HG03520 (cell line): ENCODE results near the gene STS.
A peak's percentile ranks its signal among the peaks of the same experiment; 100 is the strongest.

Experiments
- ATAC-seq: cut with Tn5 transposase; IDR thresholded peaks from one replicate; pipeline ENCODE4 v1.9.1; 2021; ENCODE audit warnings: mild to moderate bottlenecking, moderate library complexity; ENCODE audit not compliant: unreplicated experiment

Gene STS

DNA sequence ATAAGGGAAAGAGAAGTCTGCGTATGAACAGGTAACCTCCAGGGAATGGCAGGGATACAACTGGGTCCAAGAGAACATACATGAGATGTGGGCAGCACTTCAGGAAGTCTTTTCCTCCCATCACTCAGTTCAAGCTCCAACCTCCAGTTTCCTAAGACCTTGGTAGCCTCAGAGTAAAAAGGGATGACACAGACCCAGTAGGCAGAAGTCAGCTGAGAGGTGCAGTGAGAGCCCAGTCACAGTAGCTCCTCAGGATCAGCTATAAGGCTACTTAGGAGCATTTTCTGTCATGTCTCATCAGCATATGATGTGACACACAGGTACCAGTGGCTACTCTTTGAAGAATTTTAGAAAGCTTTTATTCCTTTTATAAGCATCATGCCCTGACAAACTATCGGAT, 12.5 kb upstream of the STS start:
- no peak for ATAC-seq

DNA sequence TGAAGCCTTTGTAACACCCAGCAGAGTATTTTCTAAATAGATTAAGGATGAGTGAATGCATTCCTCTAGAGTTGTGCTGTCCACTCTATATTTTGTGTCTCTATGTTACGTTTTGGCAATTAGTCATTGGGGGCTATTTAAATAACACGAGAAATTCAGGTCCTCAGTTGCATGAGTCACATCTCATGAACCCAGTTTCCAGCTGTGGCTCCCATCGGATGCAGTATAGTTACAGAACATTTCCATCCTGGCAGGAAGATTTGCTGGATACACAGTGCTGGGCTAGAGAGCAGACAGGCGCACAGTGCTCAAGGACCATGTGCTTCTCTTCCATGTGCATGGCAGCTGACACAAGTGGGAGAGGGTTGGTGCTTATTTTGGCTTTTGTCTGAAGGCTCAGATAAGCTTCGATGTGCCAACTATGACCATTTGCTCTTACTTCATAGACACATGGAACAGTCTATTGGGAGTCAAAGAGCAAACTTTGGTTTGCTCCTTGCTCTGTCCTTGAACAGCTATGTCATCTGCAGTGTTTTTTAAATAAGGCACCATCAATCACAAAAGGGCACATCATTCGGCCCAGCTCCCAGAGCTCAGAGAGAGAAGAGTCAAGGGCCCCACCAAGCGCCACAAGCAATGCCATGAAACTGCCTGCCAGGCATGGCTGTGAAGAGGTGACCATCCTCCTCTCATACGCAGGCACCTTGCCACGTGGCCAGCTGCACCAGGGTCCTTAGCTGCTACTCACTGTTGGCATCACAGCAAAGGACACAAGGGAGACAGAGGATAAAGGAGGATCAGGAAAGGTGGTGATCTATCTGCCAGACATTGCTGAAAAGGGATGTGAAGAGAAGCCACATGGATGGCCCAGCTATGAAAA, 8.1 kb upstream of the STS start:
- no peak for ATAC-seq

DNA sequence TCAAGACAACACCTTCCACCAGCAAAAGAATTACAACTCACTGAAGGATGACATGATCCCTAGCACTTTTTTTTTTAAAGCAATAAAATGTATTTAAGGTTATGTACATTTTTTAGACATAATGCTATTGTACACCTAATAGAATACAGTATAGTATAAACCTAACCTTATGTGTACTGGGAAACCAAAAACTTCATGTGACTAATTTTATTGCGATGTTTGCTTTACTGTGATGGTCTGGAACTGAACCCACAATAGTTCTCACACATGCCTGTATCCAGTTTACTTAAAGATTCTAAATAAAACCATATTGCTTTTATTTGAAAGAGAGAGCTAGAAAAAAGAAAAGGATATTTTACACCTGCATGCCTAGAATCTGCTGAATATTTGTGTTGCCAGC, 4.4 kb upstream of the STS start:
- no peak for ATAC-seq

DNA sequence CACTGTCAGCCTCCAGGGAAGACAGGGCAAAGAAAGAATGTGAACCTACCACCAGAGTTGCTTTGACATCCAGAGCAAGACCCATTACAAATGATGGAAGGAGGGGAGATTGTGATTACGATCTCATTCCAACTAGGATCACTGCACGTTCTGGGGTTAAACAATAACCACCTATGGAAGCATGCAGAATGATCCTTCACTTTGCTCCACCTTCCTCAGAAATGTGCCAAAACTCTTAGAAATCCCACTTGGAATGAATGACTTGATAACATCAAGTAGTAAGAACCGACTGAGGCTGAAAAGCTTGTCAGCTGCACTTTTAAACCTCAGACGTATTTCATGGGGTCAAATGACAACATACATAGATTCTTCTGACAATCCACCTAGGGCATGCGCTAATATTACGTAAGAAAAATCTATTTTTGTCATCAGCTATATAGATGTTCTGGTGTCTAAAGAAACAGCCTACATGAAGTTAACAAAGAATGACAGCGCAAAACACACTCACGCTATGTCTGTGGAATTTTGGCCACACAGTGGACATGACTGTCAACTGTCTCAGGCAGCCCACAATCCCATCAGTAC, 3.5 kb upstream of the STS start:
- ATAC-seq, result no peak

DNA sequence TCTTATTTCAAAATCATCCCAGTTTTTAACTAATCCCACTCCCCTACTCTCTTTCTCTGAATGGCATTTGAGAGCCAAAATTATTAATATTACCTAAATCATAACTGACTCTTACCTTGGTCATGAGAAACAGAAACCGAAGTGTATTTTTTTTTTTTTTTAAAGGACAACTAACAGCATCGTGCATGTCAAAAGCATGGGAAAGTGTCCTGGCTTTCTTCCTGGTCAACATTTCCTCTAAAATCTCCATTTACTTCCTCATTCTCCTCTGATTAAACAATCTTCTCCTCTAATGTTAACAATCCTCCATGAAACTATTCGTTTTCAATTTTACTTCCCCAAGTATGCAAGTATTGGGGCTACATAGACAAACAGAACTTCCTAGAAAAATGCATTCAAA, 2.1 kb upstream of the STS start:
- no peak for ATAC-seq

DNA sequence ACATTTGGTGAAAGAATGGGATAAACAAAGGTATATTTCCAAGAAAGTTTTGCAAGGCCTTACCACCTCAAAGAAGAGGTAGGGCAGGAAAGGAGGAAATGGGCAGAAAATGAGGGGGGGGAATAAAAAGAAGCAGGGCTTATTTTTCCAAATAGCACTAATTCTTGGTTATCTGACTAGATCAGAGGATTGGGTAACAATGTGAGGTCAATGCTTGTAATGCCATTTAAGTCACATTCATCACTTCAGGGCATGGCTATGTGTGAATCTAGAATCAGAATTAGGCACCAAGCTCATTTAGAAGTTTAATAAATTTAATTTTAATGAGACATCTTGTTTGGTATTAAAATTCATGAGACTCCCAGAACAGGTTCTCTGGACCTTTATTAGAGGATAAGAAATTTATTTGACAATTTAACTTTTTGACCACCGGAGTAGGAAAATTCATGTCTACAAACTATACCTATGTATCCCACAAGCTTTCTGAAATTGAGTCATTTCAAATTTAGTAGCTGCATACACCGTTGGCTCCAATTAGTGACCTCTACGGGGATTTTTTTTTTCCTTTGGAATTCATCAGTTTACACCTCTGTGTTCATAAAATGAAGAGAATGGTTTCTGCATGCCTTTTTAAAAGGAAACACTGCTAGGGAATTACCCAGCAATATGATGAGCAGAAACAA, 1.4 kb upstream of the STS start:
- ATAC-seq, result no peak

DNA sequence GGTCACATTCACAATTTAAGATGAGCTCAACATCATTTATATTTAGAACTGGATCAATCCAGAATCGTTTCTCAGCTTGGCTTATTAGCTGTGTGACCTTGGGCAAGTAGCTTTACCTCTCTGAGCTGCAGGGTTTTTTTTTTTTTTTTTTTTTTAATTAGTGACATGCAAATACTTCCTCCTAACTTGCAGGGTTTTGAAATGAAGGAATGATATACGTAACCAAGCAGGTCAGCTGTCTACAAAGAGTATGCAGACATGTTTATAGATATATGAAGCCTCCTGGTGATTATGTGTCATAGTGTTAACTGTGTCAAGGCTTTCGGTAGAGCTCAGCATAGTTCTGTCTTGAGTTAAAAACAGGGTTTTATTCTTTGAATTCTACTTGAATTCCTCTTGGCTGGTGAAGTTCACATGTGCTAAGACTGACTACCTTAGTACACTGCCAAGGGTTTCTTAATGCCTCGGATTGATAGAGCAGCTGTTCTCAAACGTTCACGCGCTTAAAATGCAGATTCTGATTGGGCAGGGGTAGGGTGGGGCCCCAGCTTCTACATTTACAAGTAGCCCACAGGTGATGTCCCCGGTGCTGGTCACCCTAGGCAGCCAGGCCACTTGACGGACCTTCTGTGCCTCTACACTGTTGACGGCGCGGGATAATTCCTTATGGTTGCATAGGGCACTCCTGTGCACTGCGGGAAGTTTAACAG, 654 bp upstream of the STS start:
- ATAC-seq, result peak; percentile 6

DNA sequence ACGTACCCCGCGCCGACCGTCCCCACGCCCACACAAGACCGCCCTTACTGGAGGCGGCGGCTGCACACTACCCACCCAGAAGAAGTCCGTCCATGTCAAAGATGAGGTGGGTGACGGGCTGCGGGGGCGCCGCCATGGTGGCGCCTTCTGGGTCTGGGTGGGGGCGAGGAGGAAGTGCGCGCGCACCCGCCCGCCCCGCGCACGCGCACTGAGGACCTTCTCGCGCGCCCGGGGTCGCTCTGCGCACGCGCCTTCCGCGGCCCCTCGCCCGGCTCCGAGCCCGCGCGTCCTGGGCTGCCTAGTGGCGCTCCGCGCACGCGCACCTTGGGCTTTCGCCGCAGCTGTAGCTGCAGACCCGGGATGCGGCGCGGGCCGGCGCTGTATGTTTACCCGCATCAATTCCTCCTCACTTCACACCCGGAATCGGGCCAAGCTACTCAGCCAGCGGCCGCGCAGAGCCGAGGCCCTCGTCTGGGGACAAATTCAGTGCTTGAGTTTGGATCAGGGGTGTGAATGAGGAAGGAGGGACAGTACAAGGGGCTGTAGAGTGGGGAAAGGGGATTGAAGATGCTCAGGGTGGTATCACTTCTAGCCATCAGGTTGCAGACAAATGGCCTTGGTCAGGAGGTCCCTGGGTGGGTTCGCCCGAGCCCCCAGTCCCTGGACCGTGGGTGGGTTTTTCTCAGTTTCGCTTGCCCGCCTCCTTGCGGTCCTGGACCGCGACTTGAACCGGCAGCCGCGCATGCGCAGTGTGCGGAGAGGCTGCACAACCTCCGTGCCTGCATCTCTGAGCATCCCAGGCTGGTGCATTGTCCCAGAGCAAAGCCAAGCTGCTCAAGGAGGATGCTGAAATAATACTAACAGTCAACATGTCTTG, 704 bp downstream of the STS start, which contains the start of gene PUDP:
TSS of gene PUDP (minus strand) at position 176 of the 877 bp plus-strand sequence. CDS start at position 136, 40 bp downstream.
- ATAC-seq, result peak; percentile 76

DNA sequence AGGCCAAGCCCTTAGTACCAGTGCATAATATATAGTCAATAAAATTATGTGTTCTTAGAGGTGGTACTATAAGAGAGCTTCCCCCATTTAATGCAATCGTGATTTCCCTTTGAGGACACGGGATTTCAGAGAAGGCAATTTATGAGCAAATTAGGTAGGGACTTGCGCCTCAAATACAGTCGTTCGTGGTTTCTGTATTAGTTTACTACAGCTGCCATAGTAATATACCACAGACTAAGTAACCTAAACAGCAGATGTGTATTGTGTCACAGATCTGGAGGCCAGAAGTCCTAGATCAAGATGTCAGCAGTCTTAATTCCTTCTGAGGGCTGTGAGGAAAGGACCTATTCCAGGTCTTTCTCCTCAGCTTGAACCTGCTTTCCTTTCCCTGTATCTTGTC, 1.9 kb downstream of the STS start:
- peak; percentile 22 for ATAC-seq

DNA sequence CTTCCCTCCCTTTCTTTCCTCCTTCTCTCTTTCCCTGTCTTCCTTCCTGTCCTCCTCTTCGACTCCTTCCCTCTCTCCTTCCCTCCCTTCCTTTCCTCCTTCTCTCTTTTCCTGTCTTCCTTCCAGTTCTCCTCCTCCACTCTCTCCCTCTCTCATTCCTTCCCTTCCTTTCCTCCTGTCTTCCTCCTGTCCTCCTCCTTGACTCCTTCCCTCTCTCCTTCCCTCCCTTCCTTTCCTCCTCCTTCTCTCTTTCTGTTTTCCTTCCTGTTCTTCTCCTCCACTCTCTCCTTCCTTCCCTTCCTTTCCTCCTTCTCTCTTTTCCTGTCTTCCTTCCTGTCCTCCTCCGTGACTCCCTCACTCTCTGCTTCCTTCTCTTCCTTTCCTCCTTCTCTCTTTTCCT, 5.7 kb downstream of the STS start:
- ATAC-seq, result no peak

DNA sequence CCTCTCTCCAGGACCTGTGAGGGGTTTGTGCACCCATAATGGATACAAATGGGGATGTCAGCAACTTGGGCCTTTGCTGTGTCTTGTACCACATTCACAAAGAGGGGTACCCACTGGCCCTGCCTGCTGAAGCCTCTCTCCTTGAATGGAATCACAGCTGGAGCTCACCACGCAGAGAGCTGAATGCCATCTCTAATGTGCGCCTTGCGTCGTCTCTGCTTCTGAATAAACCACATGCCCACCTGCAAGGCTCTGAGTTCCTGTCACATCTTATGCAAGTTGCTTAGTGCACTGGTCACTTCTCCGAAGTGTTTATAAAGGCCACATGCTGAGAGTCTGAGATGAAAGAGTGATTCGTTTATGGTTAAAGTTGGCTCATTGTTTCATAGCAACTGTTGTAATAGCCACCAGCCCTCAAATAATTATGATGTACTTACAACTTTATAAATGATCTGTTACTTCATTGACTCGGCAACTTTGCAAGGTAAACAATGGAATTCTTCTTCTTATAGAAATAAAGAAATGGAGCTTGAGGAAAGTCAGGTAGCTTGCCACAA, 6.6 kb downstream of the STS start:
- no peak for ATAC-seq

DNA sequence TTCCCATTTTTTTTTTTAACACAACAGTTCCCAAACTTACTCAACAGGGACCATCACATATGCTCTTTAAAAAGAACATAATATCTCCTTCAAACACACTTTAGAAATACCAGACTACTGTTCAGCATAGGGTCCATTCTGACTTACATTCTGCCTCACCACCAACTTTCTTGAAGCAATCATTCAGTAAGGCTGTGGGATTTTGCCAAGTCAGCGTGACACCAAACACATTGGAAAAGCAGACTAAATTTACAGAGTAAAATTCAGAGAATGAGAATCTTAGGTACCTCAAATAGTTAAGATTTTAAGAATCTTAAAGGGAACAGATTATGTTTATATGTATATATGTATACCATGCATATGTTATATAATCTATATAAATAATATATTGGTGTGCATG, 7.7 kb downstream of the STS start:
- no peak for ATAC-seq

DNA sequence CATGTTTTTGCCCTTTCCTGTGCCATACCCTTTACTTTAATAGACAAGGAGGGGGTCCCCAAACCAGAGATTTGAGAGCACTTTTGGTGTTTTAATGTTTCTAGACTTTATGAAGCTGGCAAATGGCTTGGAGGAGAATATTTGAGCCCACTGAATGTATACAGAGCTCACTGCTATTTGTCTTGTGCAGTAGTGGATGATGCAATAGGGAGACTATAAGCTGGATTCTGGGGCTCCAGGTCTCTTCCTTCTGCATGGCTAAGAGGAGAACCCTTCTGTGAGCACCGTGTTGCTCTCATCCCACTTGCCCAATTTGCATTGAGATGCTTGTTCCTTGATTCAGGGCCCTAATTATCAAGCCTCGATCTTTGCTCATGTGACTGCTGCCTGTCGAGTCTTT, 9.4 kb downstream of the STS start:
- no peak for ATAC-seq

DNA sequence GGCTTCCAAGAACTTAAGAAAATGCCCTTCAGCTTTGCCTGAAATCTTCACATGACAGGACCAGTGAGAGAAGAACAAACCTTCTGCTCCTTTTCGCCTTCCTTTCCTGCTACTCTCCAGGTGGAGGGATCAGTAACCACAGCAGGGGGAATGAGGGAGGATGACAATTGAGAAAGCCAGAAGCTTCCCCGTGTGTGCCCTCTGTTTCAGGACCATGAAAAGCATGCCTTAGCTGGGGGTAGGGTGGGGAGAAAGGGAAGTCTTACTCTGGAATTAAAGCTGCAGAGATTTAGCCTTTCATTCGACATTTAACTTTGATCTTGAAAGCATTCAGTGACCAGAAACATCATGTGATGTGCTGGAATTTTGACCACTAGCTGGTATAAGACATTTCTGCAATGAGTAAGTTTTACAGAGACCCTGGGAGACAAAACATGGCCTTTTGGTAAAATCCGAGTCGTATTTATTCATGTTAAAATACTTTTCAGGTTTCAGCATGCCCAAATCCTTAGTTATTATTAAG, 11.0 kb downstream of the STS start:
- no peak for ATAC-seq

DNA sequence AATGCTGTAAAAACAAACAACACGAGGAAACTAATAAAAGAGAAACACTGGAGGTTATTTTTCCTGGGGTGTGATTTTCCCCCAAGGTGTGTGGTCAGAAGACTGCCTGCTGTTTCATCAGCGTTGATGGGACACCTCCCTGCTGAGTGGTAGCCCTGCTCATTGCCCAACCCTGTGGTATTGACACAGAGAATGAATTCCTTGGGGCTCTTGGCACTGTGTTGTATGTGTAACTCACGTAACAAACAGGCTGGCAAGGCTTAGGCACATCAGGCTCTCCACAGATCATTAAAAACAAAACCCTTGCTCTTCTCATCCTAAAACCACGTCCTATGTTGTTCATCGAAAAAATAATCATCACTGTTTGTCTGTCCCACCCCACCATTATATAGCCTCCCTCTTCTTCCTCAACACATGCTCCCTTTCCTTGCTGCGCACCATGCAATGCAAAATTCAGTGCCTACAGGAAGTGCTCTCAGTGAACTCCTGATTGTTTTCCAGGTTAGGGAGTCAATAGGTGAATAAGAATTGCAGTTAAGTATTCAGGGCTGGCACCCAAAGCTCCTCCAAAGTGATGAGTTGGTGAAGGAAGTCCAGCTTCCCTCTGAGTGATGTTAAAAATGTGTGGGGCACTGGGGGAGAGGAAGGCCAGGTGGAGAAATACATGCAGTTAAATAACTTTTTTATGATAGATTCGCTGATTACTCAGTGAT, 11.8 kb downstream of the STS start:
- no peak for ATAC-seq

DNA sequence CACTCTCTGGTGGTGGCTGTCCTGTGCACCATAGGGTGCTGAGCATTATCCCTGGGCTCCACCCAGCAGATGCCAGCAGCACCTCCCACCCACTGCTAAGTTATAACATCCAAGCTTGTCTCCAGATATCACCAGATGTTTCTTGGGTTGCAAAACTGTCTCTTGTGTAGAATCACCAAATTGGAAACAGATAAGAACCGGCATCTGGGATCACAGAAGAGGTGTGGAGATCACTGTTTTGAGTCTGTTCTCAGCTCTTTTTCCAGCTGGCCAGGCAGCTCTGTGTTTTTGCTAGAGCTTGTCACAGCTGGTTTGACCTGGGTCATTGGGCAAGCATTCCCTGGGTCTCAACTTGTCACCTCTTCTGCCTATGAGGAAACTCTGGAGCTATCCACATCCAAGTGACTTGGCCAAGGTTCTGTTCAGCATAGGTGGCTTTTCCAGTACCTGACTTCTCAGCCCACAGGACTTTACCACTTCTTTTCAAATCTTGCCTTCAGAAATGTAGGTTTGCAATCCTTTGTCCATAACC, 15.7 kb downstream of the STS start:
- no peak for ATAC-seq

DNA sequence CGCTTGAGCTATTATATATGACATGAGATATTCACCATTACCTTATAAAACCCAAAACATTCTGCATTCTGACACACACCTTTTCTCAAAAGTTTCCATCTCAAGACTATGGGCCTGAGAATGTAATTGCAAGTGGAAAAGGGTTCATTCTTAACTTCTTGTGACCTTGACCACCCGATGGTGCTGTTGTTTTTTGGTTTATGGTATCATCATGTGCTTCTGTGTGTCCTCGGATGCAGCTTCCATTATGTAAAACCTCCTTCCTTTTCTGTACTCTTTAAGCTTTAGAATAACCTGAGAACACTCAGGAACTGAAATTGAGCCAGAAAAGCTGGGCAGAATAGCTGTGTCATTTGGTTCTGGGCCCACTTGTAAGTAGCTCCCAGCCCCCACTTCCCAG, 16.7 kb downstream of the STS start:
- peak; percentile 69 for ATAC-seq

DNA sequence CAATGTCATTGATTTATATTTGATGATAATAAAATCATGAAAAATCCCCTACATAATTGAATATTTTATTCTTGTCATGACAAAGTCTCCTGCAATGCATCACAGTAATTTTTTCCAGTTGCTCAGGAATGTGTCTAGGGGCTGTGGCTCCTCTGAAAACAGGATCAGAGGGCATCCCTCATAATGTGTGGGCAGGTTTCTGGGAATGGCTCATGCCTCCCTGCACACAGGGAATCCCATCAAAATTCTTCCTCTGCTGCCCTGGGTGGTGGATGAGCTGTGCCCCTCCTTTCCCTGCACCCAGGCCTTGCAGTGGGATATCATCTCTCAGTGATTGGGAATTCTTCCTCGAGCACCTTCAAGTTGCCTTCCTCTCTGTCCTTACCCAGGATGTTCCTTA, 20.9 kb downstream of the STS start:
- no peak for ATAC-seq

DNA sequence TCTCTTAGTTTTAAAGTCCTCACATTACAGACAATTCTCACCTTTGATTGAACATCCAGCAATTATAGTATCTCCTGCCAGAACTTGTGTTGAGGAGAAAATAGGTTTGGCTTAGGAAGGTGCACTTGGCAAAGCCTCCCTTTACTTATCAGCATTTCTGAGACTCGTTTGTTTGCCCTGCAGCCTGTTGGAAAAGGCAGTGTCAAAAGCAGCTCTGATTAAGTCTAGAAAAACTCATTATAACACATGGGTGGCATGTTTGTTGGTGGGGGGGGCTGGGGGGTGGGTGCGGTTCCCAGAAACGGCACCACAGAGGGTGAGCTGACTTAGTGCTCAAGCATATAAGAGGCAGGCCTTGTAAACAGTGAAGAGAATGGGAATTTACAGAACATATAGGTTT, 22.1 kb downstream of the STS start:
- no peak for ATAC-seq
